Measurements from ENCODE around the gene C10orf67.
"Not testable (repeated sequence)": the region's sequence is repeated elsewhere in the genome, so short reads cannot be mapped to it uniquely, and the experiment has no call there.

C10orf67 gene

GRCh38 chr10:23322082-23322481 lies 22.5 kb downstream of the C10orf67 start:
- DNase-seq, result no peak

DNA sequence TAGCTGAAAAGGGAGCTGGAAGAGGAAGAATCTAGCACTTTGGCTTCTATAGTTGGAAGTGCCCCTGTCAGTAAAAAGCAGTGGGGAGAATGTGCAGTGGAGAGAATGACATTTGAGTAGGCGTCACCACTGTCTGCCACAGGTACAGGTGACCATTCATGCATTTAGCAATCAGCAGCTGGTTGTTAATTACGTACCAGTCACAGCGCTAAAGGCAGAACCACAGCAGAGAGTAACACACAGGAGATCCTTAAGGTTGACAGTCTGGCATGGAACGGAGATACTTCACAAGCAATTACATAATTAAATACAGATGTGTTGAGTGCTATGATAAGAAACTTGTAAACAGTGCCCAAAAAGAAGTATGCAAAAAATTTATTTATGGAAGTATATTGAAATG lies 24.8 kb downstream of the C10orf67 start:
- DNase-seq, result no peak

DNA sequence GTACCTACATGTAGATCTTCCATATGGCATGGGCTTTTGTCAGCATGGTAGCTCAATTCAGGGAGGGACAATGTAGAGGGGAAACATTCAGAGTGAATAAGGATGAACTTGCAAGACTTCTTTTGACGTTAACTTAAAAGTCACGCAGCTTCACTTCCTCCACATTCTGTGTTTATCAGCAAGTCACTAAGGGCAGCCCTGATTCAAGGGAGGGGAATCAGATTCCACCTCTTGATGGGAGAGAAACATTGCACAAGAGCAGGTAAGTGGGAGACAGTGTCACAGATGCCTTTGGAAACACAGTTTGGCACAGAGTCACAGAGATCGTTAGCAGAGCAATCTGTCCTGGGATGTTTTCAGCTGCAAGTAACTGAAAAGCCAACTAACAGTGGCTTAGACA lies 26.2 kb downstream of the C10orf67 start:
- no peak for DNase-seq

DNA sequence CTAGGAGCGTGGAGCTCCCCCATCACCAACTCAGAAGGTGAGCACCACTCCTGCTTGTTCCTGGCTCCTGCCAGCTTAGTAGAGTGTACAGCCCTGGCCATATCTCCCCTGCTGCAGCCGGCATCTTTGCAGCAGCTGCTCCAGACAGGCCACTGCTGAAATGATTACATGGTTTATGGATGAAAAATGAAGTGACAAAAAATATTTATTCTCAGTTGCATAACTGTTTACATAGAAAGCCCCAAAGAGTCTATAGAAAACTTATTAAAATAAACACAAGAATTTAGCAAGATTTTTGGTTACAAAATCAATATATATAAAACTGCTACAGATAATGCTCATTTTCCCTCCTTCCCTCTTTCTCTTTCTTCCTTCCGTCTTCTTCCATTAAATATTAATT lies 27.2 kb downstream of the C10orf67 start:
- DNase-seq, result no peak

DNA sequence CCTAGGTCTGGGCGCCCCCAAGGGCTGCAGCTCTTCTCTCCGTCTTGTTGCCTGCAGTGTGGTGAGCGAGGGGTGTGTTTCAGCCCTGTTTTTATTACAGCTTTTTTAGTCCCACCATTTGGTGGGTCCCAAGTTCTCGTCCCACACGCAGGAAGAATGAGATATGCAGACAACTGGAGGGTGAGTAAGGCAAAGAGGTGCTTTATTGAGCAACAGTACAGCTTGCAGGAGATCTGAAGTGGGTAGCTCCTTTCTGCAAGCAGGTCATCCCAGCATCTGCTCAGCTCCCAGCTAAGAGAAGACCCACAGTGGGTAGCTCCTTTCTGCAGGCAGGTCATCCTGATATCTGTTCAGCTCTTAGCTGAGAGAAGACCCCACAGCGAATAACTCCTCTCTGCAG lies 28.2 kb downstream of the C10orf67 start:
- no peak for DNase-seq

- no peak for DNase-seq
Observed at GRCh38 chr10:23315966-23316365, 28.6 kb downstream of the C10orf67 start.

DNA sequence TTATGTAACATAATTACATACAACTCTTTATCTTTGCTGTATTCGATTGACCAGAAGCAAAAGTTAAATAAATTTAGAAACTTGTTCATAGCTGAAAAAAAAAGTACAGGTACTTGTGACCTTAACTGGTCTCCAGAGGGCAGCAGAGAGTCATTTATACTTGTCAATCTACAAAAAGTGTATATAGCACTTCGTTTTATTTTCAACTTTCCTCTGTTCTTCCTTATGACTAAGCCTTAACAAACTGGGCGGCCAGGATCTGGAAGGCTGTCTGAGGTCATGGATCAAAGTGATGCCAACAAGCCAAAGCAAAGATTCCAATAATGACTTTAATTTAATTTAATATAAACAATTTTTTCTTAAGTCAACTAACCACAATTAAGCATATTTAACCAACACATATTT lies 29.8 kb downstream of the C10orf67 start:
- DNase-seq, result peak; percentile 67

DNA sequence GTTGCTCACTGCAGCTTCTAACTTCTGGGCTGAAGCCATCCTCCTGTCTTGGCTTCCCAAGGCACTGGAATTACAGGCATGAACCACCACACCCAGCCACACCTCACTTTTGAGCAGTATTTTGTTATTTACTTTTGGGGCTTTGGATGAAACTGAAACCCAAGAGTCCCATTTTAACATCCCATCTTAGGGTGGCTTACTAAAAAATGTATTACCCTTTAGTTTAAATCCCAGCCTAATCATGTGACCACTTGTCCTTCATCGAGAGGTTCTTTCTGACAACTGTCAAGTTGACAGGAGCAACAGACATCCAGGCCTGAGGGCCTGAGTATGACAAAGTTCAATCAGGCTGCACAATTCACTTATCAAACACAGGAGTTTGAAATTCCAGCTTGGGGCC lies 33.6 kb downstream of the C10orf67 start:
- no peak for DNase-seq

DNA sequence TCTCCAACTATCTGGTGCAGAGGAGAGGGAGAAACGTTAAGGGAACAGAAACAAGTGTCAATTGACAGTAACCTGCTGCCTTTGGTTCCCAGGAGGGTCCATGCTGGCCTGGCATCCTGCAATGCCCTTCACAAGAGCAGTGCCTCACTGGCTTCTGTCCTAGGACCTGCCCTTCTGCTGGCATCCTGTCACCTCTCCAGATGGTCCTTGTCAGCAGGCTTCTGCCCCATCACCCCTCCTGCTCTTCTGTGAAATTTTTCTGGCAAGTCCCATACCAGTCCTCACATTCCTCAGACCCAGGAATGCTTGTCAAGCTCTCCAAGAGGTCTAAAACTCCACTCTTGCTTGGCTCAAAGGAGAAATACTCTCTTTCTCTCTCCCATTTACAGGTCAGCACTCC lies 34.2 kb downstream of the C10orf67 start:
- no peak for DNase-seq

DNA sequence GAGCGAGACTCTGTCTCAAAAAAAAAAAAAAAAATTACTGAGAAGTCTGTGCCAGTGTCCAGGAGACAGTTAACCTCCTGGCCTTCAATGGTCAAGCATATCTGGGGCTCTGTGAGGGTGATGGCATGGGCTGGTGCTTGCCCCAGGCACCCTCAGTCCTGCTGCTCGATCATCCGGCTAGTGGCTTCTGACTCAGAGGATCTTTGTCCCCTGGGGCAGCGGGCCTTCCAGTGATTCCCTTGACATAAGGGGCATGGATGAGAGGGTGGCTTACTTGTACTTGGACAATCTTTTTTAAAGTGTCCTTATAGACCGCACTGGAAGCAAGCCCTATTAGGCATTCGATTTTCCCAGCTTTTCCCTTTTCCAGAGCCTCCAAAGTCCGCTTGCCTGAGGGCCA lies 44.6 kb downstream of the C10orf67 start:
- DNase-seq, result not testable (repeated sequence)

GRCh38 chr10:23294638-23295247 lies 49.9 kb downstream of the C10orf67 start:
- DNase-seq, result peak; percentile 22

DNA sequence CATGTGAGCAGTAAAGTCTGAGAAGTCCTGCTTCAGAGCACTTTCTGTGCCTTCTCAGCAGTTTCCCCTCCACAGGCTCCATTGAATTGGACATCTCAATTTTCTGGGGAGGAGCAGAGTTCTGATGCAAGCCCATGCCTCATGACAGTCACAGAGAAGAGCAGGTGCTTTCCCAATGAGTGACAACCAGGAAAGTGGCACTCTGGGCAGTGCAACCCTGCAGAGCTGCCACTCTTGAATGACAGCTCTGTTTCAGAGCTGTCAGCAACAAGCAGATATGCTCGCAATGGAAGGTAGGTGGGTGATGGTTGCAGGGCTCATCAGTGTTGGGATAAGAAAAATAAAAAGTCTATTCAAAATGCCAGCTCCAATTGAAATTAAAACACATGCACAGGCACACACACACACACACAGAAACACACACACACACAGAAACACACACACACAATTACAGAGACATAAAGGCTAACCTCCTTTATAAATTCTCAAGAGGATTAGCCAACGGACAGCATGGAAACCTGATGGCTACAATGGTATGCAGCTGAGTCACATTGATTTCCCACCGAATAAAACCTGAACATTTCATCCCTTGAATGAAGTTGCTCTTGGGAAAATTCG lies 50.5 kb downstream of the C10orf67 start:
- no peak for DNase-seq

- DNase-seq, result peak; percentile 41
Observed at GRCh38 chr10:23293145-23293724, 51.4 kb downstream of the C10orf67 start.

GRCh38 chr10:23291551-23292334 lies 52.9 kb downstream of the C10orf67 start:
- DNase-seq, result peak; percentile 18

- no peak for DNase-seq
Observed at GRCh38 chr10:23284674-23285335, 59.8 kb downstream of the C10orf67 start.

DNA sequence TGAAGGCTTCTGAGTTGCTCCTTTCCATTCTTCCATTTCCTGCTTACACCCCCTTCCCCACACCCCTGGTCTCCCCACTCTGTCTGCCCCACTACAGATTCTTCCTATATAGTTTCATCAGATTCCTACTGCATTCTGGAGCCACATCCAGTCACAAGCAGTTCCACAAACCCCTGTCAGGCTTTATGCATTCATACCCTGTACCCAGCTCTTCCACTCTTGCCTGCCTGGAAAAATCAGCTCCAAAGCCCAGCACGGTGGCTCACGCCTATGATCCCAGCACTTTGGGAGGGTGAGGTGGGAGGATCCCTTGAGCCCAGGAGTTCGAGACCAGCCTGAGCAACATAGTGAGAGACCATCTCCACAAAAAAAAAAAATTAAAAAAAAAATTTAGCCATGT lies 60.4 kb downstream of the C10orf67 start:
- DNase-seq, result no peak

GRCh38 chr10:23283680-23284079 lies 60.9 kb downstream of the C10orf67 start:
- no peak for DNase-seq

DNA sequence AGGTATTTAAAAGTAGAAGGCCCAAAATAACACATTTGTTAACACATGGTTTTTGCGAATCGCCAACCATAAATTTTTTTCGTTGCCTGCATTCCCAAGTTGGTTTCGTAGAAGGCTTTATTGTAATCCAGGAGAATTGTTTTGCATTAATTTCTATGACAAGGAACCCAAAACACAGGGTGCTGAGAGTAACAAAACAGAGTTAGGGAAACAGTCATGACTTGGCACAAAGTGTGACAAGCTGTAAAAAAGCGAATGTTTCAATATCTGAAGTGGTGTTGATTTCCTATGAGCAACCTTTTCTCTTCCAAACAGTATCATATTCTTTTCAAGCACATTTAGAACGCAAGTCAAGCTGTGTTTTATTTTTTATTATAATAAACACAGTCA lies 63.6 kb downstream of the C10orf67 start:
- no peak for DNase-seq

DNA sequence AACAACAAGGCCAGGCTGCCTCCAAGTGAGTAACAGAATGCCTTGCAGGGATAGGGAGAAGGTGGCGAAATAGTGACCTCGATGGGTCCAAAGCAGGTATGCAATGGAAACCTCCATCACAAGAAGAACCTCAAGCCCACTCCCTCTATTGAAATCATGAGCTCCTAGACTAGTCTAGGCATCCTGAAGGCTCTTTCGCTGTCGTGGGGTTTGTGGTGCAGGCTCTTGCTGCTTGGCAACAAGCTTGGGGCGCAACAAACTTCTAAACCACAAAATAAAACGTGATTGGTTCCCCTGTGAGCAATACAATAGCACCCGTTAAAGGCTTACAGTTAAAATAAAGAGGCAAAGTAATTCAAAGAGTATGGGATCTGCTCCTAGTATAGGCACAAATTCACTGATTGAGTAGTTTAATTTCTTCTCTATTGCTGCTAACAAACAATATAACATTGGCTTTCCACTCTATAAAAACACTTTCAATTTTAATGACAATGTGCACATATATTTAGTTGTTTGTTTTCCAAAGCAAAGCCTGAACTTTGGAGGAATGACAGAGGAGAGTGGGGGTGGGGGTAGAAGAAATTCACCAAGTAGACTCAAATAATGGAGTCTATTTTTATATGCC lies 64.1 kb downstream of the C10orf67 start:
- DNase-seq, result no peak

DNA sequence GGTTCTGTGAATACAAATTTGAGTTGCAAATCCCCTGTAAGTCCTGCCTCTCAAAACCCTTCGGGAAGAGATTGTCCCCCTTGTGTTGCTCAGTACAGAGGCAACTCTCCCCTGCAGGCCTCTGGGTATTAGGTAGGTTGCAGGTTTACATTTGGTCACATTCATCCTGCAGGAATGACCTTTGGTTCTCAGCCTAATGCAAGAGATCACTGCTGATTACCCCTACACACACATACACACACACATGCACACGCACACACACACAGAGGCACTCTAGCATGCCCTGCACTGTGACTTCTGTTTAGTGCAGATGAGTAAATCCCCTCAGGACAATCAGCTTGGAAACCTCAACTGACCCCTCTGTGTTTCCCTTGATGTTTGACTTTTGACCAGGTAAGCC lies 69.2 kb downstream of the C10orf67 start:
- DNase-seq, result no peak

DNA sequence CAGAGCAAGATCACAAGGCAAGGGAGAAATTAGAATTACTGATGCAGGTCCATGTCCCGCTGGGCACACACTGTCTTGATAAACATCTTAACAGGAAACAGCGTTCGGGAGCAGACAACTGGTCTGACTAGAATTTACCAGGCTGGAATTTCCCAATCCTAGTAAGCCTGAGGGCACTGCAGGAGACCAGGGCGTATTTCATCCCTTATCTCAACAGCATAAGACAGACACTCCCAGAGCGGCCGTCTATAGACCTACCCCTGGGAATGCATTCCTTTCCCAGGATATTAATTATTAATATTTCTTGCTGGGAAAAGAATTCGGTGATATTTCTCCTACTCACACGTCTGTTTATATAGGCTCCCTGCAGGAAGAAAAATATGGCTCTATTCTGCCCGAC lies 70.4 kb downstream of the C10orf67 start:
- DNase-seq, result not testable (repeated sequence)

DNA sequence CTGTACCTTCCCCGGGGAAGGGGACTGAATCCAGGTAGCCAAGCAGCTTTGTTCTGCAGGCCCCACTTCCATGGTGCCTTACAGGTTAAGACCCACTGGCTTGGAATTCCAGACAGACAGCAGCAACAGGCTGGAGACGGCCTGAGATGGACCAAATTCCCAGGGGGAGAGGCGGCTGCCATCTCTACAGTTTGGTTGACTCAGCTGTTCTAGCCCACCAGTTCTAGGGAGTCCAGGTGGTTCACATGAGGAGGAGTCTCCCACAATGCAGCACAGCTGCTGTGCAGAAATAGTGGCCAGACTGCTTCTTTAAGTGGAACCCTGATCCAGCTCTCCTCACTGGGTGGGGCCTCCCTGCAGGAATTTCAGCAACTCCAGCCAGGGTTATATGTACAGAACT lies 74.1 kb downstream of the C10orf67 start:
- no peak for DNase-seq
